ENCODE results near the gene RPS6KA2. TPM values are rescaled to one million over a fixed set of nuclear protein-coding genes. Genes with fewer than 3 reads are reported as not detected.

RPS6KA2 gene
- total and polyA plus RNA-seq, 8 donors = 7.9 to 95.4 (median 22.9) TPM

DNA sequence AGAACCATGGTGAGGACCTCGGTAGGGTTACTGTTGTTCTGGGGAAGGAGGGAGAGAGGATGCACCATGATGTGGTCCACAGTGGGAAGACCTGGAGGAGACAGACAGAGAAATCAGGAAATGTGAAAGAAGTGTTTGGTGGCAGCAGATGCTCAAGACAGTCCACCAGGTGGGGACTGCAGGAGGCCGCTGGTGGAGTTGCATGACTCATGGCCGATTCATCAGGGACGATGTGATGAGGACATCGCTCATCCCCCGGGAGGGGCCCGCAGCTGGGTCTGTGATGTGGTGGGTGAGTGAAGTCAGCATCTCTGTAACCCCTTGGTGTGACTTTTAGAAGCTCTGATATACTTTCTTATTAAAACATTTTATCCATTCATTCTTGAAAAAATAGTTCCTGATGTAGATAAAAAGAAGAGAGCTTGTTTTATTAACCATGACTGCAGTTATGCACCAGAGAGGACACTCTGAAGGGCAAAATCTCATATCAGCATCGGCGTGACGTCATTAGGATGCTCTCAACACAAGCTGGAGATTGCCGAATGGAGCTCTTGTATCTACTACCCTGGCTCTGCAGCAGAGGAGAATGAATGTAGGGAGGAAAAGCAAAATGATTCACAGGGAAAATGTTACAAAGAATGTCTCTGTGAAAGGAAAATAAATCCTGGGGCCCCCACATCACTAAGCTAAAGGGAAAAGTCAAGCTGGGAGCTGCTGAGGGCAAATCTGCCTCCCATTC lies 111.8 kb downstream of the RPS6KA2 start:
- DNase-seq = peak in 1 of 6 donors; percentile 8

DNA sequence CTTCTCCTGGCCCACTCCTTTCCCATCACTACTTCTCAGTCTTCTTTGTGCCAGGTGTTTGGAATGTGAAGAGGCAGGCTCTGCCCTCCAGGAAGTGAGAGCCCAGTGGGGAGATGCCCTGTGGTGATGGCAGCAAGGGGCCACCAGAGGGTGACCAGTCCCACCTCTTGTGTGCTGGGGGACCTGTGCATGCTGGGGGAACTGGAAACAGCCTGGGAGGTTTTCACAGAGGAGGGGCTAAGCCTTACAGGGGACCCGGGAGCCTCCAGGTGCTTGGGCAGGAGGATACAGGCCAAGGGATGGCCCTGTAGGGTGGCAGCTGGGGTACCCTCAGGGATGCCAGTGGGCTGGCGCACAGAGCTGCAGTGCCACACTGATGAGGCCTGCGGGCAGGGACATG lies 112.9 kb downstream of the RPS6KA2 start:
- intact Hi-C loops (cut with DNase I) = no loop called here
- peaks cover 0 to 1% (median 1%) of the 10 kb centered on the region in 3 donors for H3K36me3 ChIP-seq
- 91 to 93% methylated on average over 3 of the region's 3 CpGs for WGBS, 2 donors
- DNase-seq = peak in 1 of 6 donors; percentile 14
- no peak overlapping the region for H3K4me3 ChIP-seq
- no peak overlapping the region for H3K27ac ChIP-seq
- H3K27me3 ChIP-seq = no peaks in the 10 kb centered on the region
- no peak for ATAC-seq
- no peaks in the 10 kb centered on the region for H3K9me3 ChIP-seq
- TF ChIP-seq, protein P1, sequence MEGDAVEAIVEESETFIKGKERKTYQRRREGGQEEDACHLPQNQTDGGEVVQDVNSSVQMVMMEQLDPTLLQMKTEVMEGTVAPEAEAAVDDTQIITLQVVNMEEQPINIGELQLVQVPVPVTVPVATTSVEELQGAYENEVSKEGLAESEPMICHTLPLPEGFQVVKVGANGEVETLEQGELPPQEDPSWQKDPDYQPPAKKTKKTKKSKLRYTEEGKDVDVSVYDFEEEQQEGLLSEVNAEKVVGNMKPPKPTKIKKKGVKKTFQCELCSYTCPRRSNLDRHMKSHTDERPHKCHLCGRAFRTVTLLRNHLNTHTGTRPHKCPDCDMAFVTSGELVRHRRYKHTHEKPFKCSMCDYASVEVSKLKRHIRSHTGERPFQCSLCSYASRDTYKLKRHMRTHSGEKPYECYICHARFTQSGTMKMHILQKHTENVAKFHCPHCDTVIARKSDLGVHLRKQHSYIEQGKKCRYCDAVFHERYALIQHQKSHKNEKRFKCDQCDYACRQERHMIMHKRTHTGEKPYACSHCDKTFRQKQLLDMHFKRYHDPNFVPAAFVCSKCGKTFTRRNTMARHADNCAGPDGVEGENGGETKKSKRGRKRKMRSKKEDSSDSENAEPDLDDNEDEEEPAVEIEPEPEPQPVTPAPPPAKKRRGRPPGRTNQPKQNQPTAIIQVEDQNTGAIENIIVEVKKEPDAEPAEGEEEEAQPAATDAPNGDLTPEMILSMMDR (IDR thresholded peaks at IDR 0.05) = no peak
- FAIRE-seq = no peak
- H3K4me1 ChIP-seq = no peaks in the 10 kb centered on the region

More for the DNA sequence above, 111.8 kb downstream of the RPS6KA2 start:
- intact Hi-C loops (cut with DNase I) = no loop called here
- H3K36me3 ChIP-seq = no peaks in the 10 kb centered on the region
- WGBS, 2 donors = 87 to 91% methylated on average over 11 of the region's 11 CpGs
- FAIRE-seq (no peak), ATAC-seq (no peak)
- H3K27ac ChIP-seq = no peak overlapping the region
- H3K9me3 ChIP-seq = no peaks in the 10 kb centered on the region
- H3K27me3 ChIP-seq = no peaks in the 10 kb centered on the region
- no peaks in the 10 kb centered on the region for H3K4me1 ChIP-seq
- H3K4me3 ChIP-seq = no peak overlapping the region
- TF ChIP-seq, protein P1 (IDR thresholded peaks at IDR 0.05) = no peak

DNA sequence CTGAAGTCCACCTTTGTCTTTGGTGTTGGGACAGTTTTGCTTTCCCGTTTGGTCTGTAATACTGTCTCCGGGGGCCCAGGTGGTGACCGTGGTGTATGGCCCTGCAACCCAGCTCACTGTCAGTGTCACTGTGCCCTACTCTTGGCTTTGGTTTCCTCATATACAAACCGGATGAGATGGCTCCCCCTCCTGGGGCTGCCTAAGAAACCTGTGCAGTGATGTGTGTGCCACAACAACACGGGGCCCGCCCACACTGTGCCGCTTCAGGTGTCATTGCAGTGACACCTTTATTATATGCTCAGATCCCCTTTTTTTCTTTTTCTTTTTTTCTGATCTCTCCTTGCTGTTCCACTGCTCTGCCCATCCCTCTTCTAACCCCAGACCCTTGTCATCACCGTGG lies 114.5 kb downstream of the RPS6KA2 start:
- Histone ChIP-seq H3K4me3 (no peak overlapping the region), H3K9me3 (no peaks in the 10 kb centered on the region), H3K27me3 (no peaks in the 10 kb centered on the region), H3K36me3 (peaks cover 0 to 9% (median 5%) of the 10 kb centered on the region in 3 donors), H3K4me1 (no peaks in the 10 kb centered on the region), H3K27ac (no peak overlapping the region)
- ATAC-seq (no peak), FAIRE-seq (no peak), DNase-seq (peak in 1 of 6 donors; percentile 6)
- intact Hi-C loops (cut with DNase I) = no loop called here
- 86 to 90% methylated on average over 8 of the region's 8 CpGs for WGBS, 2 donors
- TF ChIP-seq, protein P1 (IDR thresholded peaks at IDR 0.05) = no peak

DNA sequence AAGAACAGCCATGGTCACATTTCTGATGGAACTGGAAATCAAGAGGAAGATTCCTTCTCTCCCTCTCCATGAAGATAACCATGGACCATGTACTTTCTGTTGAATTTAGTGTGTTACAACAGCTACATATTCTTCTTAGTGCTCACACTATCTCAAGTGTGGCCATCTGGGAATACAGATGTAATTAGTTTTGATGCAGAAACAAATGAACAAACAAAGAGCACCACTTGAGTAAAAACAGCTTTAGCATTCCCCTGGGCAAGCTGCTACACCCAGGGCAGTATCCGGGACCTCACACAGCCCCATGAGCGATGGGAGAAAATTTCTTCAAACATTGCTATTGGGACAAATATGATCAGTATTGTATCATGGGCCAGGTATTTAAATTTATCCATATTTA lies 115.7 kb downstream of the RPS6KA2 start:
- ATAC-seq = no peak

More for the DNA sequence above, 115.7 kb downstream of the RPS6KA2 start:
- peaks cover 0 to 16% (median 5%) of the 10 kb centered on the region in 3 donors for H3K36me3 ChIP-seq
- no peaks in the 10 kb centered on the region for H3K27me3 ChIP-seq
- H3K9me3 ChIP-seq = no peaks in the 10 kb centered on the region
- no peak for DNase-seq
- WGBS, 2 donors = 98 to 100% methylated on average over 2 of the region's 2 CpGs
- H3K27ac ChIP-seq = no peak overlapping the region
- no peaks in the 10 kb centered on the region for H3K4me1 ChIP-seq
- TF ChIP-seq, protein P1 (IDR thresholded peaks at IDR 0.05) = no peak
- no peak for FAIRE-seq
- H3K4me3 ChIP-seq = no peak overlapping the region
- intact Hi-C loops (cut with DNase I) = no loop called here
